HG03039 (cell line): ENCODE data around the gene GRAP.
A peak's percentile ranks its signal among the peaks of the same experiment; 100 is the strongest.
"Not testable (repeated sequence)": the region's sequence is repeated elsewhere in the genome, so short reads cannot be mapped to it uniquely, and the experiment has no call there.

Experiments used
- ATAC-seq: cut with Tn5 transposase; IDR thresholded peaks from one replicate; pipeline ENCODE4 v1.9.1; 2021; ENCODE audit warnings: mild to moderate bottlenecking, moderate library complexity; ENCODE audit not compliant: unreplicated experiment

GRAP gene

DNA sequence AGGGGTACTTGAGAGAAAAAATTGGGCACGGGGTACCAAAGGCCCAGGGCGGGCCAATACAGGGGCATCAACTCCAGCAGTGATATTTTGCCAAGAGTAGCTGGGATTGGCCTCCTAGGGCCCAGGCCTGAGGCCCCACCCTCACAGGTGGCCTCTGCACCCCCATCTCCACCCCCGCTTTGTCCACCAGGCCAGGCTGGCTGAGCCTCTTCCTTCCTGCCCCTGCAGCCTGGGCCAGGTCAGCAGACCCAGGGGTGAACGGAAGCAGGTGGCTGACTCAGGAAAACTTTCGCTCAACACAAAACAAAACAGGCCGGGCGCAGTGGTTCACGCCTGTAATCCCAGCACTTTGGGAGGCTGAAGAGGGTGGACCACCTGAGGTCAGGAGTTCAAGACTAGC lies 3.7 kb downstream of the GRAP start:
- ATAC-seq: not testable (repeated sequence)

- ATAC-seq: not testable (repeated sequence)
These were observed 4.4 kb downstream of the GRAP start for GRCh38 chr17:19042369-19042768.

DNA sequence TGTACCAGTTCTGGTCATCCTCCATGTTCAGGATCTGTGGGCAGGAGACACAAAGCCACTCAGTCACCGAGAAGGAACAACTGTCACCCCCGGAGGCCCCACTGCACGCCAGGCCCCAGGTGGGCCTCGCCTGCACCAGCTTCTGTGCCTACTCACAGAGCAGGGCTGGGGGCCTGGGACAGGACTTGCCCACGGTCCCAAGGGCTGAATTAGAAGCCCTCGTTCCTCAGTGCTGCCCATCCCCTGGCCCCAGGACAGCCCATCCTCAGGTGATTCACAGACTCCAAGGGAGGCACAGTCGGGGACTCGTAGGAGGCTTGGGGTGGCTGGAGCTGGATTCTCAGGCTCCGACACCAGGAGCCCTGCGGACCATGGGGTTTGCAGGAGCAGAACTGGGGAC lies 4.9 kb downstream of the GRAP start:
- not testable (repeated sequence) for ATAC-seq

DNA sequence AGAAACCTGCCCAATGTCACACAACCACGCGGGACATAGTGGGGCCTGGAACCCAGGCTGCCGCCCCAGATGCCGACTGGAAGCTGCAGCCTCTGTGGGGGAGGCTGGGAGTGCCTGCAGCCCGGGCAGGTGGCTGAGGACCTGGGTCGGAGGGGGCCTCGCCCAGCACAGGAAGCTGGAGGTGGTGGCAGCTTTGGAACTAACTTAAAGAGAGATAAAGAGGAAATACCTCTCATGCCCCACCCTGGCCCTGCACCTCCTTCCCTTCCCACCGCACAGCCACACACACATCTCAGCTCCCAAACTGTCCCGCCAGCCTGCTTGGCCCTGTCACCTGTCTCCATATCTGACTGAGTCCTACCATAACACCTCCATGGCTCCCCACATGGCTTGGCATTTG lies 6.4 kb downstream of the GRAP start:
- ATAC-seq: not testable (repeated sequence)

GRCh38 chr17:19038730-19039129 lies 8.0 kb downstream of the GRAP start:
- ATAC-seq: not testable (repeated sequence)

- ATAC-seq: not testable (repeated sequence)
These were observed 8.8 kb downstream of the GRAP start for GRCh38 chr17:19038007-19038406.

DNA sequence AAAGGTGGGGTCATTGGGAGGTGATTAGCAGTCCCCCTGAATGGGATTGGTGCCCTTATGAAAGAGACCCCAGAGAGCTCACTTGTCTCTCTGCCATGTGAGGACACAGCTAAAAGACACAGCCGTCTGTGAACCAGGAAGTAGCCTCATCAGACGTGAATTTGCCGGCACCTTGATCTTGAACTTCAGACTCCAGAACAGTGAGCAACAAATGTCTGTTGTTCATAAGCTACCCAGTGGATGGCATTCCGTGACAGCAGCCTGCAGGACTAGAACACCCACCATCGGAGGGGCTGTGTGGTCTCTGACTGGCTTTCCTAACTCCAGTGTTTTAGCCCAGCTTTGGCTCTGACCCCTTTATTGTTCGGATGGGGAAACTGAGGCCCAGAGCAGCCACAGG lies 9.2 kb downstream of the GRAP start:
- ATAC-seq: not testable (repeated sequence)

DNA sequence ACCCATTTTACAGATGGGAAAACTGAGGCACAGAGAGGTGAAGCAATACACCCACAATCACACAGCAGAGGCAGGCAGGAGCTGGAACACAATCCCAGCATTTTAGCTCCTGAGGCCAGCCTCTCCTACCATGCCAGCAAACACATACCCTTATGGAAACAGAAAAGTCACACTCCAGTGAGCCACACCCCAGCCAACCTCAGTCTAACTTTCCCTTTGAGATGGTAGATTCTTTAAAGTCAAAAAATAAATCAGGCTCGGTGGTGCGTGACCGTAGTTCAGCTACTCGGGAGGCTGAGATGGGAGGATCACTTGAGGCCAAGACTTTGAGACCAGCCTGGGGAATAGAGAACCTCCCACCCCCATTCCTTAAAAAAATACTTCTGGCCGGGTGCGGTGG lies 10.6 kb downstream of the GRAP start:
- ATAC-seq: not testable (repeated sequence)

- ATAC-seq: peak; percentile 45
These were observed 14.3 kb downstream of the GRAP start for GRCh38 chr17:19032377-19032988.

- ATAC-seq: not testable (repeated sequence)
These were observed 15.0 kb downstream of the GRAP start for GRCh38 chr17:19031729-19032128.

GRCh38 chr17:19030771-19031449 lies 15.8 kb downstream of the GRAP start:
- not testable (repeated sequence) for ATAC-seq

DNA sequence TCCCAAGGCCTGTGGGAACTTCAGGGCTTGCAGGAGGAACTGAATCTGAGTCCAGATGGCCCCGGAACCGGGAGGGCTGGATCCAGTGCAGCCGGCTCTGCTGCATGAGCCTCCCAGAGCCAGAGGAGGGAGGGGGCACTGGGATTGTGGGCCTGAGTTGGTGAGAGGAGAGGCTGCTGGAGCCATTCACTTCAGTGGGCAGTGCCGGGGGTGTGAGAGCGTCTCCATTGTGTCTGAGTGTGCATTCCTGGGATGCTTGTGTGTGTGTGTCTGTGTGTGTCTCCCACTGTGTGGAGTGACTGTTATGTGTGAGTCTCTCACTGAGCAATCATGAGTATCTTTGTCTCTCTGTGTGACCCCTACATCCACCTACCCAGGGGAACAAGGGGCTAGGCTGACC lies 17.0 kb downstream of the GRAP start:
- ATAC-seq: not testable (repeated sequence)

- not testable (repeated sequence) for ATAC-seq
These were observed 18.1 kb downstream of the GRAP start for GRCh38 chr17:19028671-19029070.

DNA sequence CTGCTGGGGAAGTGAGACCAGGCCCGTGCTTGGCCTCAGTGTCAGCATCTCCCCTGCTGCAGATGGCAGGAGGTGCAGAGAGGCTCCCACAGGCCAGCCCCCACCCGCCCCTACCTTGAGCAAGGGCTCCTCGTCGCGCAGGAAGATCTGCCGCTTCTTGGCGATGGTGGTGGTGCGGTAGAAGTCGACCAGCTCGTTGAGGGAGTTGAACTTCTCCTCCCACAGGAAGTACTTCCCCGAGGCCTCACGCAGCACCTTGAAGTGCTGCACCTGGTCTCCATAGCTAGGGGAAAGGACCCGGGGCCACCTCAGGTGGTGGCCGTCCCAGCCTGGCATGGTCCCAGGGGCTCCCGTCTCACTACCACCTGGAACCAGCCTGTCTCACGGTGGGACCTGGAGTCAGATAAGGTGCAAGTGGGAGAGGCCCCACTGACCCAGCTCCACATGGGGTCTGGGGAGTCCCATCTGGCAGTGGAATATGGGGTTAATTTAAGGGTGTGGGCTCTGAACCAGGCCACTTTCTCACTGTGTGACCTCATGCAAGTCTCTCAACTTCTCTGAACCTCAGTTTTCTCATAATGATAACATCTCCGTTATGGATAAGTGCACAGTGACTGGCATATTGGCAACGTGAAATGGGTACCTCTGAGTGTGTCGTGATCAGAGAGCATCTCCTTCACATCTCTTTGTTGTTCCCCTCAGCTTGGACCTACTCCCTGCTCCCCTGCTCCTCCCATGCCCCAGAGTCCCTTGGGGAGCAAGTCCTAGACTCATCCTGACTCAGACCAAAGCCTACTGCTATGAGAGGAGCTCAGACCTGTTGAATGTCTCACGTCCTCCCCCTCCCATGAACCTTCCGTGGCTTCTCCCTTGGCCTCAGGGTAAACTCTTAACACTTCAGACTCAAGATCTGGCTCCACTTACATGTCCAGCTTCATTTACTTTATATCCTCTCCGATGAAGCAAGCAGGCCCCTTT lies 22.4 kb downstream of the GRAP start:
- no peak for ATAC-seq

DNA sequence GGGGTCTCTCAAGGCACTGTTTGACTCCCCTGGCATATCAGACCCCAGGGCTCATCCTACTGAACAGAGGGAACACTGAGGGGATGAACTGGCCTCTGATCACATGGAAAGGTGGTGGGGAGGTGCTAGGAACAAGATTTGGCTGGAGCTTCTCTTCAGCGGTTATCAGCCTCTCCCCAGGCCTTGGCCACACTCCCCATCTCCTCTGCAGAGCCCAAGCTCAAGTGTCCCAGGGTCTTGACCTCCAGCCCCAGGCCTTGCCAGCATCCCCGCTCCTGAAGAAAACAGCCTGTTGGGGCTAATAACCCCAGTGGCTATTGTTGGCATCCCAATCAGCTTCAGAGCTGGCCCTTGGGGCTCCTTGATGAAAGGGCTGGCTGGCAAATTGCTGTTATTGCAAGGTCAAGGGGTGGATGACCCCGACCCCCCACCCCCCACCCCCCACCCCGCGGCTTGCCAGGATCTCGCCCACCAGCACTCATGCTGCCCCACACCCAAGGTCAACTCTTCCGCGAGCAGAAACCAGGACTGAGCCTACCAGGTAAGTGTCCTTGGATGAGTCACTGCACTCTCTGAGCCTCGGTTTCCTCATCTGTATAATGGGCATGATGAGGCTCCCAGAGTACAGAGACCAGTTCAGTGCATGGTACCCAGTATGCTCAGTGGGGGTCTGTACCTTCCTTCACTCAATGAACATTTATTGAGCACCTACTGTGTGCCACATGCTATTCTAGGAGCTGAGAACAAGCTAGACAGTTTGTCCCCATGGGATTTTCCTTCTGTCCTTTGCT lies 23.4 kb downstream of the GRAP start:
- no peak for ATAC-seq

DNA sequence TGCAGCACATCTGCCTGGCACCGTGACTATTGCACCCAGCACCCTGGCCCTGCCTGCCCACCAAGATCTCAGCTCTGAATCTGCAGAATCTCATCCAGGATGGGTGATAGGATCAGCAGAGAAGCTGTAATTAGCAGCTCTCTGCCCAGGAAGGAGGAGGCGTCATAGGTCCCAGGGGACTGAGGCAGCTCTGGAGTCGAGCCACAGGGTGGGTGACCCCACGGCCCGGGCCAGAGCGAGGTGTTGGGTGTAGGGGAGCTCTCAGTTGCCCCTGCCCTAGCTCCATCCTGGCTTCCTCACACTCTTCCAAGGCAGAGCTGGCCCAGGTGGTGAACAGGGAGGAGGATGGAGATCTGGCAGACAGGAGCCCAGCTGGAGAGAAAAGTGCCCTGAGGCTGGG lies 24.0 kb downstream of the GRAP start:
- no peak for ATAC-seq

DNA sequence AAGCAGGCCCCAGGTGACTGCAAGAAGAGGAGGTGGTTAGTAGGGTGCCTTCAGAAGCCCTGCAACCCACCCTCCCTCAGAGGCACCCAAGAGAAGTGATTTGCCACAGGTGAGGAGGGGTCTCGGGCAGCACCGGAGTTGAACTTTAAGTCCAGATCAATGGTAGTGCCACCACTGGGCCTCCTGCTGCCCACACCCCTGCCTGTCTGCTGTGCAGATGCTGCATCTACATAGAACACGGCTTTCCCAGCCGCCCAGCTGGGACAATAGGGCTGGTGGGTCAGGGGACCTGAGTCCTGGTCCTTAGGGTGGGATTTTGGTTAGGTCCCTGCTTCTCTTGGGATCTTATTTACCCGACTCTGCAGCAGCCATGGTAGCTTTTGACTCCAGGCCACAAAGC lies 24.6 kb downstream of the GRAP start:
- ATAC-seq: no peak

DNA sequence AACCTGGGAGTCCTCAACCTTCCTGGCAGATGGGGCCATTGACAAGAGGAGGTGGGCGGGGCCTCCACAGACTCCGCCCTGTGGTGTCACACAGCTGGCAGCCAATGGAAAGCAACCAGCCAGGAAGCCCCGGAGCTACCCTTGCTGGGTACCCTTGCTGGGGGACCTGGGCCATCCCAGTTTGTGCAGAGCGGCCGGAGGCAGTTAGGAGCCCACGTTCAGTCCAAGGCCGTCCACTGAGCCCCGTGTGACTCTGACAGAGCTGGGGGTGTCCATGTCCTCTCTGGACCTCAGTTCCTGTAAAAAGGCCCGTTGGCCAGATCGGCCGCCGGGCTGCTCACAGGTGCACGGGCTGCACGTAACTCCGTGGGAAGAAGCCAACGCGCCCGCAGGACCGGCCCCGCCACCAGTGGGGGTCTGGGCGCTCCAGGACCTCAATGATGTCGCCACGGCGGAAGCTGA lies 25.1 kb downstream of the GRAP start:
- ATAC-seq: no peak

DNA sequence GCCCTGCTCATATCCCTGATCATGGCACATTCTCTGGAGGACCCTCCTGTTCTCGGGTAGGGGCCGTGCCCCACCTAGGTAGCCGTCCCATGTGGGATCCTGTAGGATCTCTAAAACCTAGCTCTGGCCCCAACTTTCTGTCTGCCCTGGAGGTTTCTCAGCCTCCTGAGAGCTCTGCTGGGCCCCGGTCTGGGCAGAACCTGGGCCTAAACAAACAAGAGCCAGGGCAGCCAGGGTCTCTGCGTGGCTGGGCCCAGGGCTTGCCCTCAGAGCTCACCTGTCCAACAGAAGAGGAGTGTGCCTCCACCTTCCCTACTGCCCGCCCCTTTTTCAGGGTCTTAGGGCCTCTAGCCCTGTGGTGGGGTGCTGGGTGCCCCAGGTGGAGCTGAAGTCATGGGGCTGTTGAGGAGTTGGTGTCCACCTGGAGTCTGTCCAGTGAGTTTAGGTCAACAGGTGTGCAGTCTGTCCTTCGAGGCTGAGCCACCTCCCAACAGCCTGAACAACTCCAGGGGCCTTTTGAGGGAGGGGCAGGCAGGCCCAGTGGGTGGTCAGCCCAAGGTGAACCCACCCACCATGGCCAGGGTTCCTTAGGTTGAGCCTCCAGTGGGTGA lies 25.6 kb downstream of the GRAP start:
- not testable (repeated sequence) for ATAC-seq

DNA sequence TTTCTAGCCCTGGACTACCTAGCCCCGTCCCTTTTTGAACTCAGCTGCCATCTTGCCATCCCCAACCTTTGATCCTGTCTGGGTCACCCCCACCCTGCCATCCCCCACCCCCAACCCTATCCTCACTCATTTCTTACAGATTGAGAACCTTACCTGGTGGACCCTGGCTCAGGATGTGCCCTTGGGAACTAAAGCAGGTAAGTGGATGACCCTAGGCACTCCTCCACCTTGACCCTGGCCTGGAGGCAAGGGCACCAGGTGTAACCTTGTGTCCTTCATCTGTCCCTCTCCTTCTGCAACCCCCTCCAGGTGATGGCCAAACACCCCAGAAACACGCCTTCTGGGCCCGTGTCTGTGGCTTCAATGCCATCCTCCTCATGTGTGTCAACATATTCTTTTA lies 26.7 kb downstream of the GRAP start:
- no peak for ATAC-seq
